ENCODE data around the gene IGFALS.

Gene IGFALS

GRCh38 chr16:1816396-1817275, 23.1 kb upstream of the IGFALS start:
- H3K27me3 Mint-ChIP-seq (ENCODE audit: low read depth, poor library complexity): no peaks in the 10 kb centered on the region
- no peaks in the 10 kb centered on the region for H3K9me3 Mint-ChIP-seq
- H3K27ac Mint-ChIP-seq: no peak overlapping the region
- DNase-seq: no peak
- TF ChIP-seq, protein P1, sequence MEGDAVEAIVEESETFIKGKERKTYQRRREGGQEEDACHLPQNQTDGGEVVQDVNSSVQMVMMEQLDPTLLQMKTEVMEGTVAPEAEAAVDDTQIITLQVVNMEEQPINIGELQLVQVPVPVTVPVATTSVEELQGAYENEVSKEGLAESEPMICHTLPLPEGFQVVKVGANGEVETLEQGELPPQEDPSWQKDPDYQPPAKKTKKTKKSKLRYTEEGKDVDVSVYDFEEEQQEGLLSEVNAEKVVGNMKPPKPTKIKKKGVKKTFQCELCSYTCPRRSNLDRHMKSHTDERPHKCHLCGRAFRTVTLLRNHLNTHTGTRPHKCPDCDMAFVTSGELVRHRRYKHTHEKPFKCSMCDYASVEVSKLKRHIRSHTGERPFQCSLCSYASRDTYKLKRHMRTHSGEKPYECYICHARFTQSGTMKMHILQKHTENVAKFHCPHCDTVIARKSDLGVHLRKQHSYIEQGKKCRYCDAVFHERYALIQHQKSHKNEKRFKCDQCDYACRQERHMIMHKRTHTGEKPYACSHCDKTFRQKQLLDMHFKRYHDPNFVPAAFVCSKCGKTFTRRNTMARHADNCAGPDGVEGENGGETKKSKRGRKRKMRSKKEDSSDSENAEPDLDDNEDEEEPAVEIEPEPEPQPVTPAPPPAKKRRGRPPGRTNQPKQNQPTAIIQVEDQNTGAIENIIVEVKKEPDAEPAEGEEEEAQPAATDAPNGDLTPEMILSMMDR (IDR thresholded peaks at IDR 0.05): no peak
- H3K36me3 Mint-ChIP-seq (ENCODE audit: low read depth): peaks cover 26% of the 10 kb centered on the region
- H3K4me1 Mint-ChIP-seq: no peaks in the 10 kb centered on the region
- no peak overlapping the region for H3K4me3 Mint-ChIP-seq

- Mint-ChIP-seq H3K27me3 (ENCODE audit: low read depth, poor library complexity) (no peaks in the 10 kb centered on the region), H3K36me3 (ENCODE audit: low read depth) (peaks cover 26% of the 10 kb centered on the region), H3K9me3 (no peaks in the 10 kb centered on the region), H3K4me1 (no peaks in the 10 kb centered on the region), H3K27ac (no peak overlapping the region), H3K4me3 (no peak overlapping the region)
- TF ChIP-seq, protein P1 (IDR thresholded peaks at IDR 0.05): no peak
- no peak for DNase-seq
These were observed 22.0 kb upstream of the IGFALS start for GRCh38 chr16:1815461-1815860.

DNA sequence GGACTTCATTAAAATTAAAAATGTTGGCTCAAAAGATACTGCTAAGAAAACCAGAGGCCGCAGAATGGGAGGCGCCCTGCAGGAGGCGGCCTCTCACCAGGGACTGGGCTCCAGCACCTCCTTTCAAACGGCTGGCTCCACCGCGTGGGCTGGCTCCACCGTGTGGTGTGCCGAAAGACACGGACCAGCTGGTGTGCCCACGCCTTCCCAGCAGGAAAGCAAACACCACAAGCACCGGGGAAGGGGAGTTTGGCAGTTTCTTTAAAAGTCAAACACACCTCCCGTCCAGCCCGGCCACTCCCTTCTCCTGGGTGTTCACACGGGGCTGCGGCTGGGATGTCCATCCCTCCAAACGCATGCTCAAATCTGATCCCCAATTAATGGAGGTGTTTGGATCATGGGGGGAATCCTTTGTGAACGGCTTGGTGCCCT, 19.2 kb upstream of the IGFALS start:
- peaks cover 27% of the 10 kb centered on the region for H3K36me3 Mint-ChIP-seq (ENCODE audit: low read depth)

DNA sequence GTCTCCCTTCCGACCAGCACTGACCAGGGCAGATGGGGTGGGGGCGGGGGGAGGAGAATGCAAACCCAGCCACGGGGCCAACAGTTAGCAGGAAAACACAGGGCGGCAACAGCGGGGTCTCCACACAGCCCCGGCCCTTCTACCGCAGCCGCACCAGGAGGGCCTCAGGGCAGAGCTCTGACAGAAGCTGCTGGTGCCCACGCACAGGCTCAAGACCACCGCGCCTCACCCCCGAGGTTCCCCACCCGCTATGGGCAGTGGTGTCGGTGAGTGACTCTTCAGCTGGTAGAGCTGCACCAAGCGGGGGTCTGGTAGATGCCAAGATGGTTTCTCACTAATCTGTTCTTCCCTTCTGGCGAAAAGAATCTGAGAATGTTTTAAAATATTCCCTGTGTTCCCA, 17.0 kb upstream of the IGFALS start:
- Mint-ChIP-seq H3K4me3 (no peak overlapping the region), H3K36me3 (ENCODE audit: low read depth) (peaks cover 47% of the 10 kb centered on the region), H3K4me1 (no peaks in the 10 kb centered on the region), H3K27ac (no peak overlapping the region), H3K9me3 (peaks cover 13% of the 10 kb centered on the region), H3K27me3 (ENCODE audit: low read depth, poor library complexity) (no peaks in the 10 kb centered on the region)
- no peak for DNase-seq
- TF ChIP-seq, protein P1 (IDR thresholded peaks at IDR 0.05): no peak

More for the DNA sequence above, 19.2 kb upstream of the IGFALS start:
- DNase-seq: peak; percentile 57
- H3K27me3 Mint-ChIP-seq (ENCODE audit: low read depth, poor library complexity): no peaks in the 10 kb centered on the region
- H3K27ac Mint-ChIP-seq: no peak overlapping the region
- TF ChIP-seq, protein P1 (IDR thresholded peaks at IDR 0.05): peak; percentile 50
- no peaks in the 10 kb centered on the region for H3K4me1 Mint-ChIP-seq
- H3K4me3 Mint-ChIP-seq: no peak overlapping the region
- no peaks in the 10 kb centered on the region for H3K9me3 Mint-ChIP-seq

DNA sequence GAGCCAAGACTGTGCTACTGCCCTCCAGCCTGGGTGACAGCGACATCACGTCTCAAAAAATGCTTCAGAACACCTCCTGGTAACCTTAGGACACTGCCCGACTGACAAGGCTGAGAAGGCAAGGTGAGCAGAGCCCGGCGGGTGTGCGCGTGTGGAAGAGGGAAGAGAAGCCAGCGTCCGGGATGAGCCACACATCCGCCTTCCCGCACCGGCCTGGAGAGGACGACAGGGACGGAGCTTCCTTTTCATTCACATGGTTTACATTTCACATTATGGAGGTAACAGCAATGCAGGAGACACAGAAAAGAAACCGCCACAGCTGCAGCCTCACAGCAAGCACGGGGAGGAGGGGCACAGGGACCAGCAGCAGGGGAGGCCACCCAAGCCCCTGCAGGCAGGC, 16.6 kb upstream of the IGFALS start:
- Mint-ChIP-seq H3K36me3 (ENCODE audit: low read depth) (peaks cover 47% of the 10 kb centered on the region), H3K4me3 (no peak overlapping the region), H3K4me1 (no peaks in the 10 kb centered on the region), H3K27me3 (ENCODE audit: low read depth, poor library complexity) (no peaks in the 10 kb centered on the region), H3K27ac (no peak overlapping the region), H3K9me3 (peaks cover 14% of the 10 kb centered on the region)
- TF ChIP-seq, protein P1 (IDR thresholded peaks at IDR 0.05): no peak
- no peak for DNase-seq
